Panc1 (cell line): ENCODE measurements around the gene ESYT2. TPM values are rescaled to one million over a fixed set of nuclear protein-coding genes. Genes with fewer than 3 reads are reported as not detected.

Experiments used
- ATAC-seq: fragments of 200-7000 bp; cut with Tn5 transposase; 2 replicates; pipeline ENCODE4 v1.9.1; 2020; ENCODE audit warnings: mild to moderate bottlenecking, moderate library complexity
- BruUV-seq: library from RNA; stranded (reverse); fragments of 400-500 nt; replicated peaks from 2 replicates; lab custom pipeline; 2021; lab: Mats Ljungman, UMichigan
- CTCF ChIA-PET: fragments of 300-600 bp; sonication (Branson Sonifier 250); formaldehyde crosslinking; loops from one replicate; lab custom pipeline; 2022; ENCODE audit warnings: antibody characterized with exemption; lab: Charles Lee
- POLR2A ChIA-PET: fragments of 300-600 bp; sonication (Branson Sonifier 250); formaldehyde crosslinking; loops from one replicate; lab custom pipeline; 2022; ENCODE audit warnings: antibody characterized with exemption; lab: Charles Lee
- DNase-seq: peaks from one replicate; pipeline ENCODE4 v3.0.0-alpha.2; 2010; ENCODE audit warnings: low read depth, low spot score
- H3K27ac ChIP-seq: 2 replicates; pipeline ENCODE4 v1.5.1; 2011; ENCODE audit warnings: mild to moderate bottlenecking, low read length, inconsistent platforms
- H3K27me3 ChIP-seq: fragments of 200-500 bp; sonication (Bioruptor generic); 2 replicates; pipeline ENCODE4 v1.6.0; 2014; ENCODE audit warnings: low read length, inconsistent platforms; ENCODE audit not compliant: control insufficient read depth, insufficient read depth
- H3K36me3 ChIP-seq: fragments of 200-500 bp; sonication (Bioruptor generic); 2 replicates; pipeline ENCODE4 v1.5.1; 2014; ENCODE audit warnings: inconsistent platforms, mild to moderate bottlenecking, low read length, moderate library complexity; ENCODE audit not compliant: control insufficient read depth, insufficient read depth
- H3K4me1 ChIP-seq: 2 replicates; pipeline ENCODE4 v1.5.1; 2011; ENCODE audit warnings: inconsistent platforms, mild to moderate bottlenecking, low read length, moderate library complexity; ENCODE audit not compliant: control insufficient read depth, insufficient read depth
- H3K4me3 ChIP-seq, 2 experiments: 2 replicates each; pipeline ENCODE4 v1.5.1; 2011 to 2012; ENCODE audit warnings: low read depth in 2 of 2, low read length in 2 of 2, mild to moderate bottlenecking in 2 of 2, inconsistent platforms in 1 of 2, moderate library complexity in 1 of 2
- H3K9me3 ChIP-seq: fragments of 200-500 bp; sonication (Bioruptor generic); 2 replicates; pipeline ENCODE4 v1.5.1; 2014; ENCODE audit warnings: low read depth, mild to moderate bottlenecking, inconsistent platforms, low read length, moderate library complexity; ENCODE audit not compliant: control insufficient read depth, insufficient read depth
- CTCF ChIP-seq: fragments of 450-650 bp; IDR thresholded peaks from 2 replicates; pipeline ENCODE4 v1.5.1; 2017; ENCODE audit warnings: mild to moderate bottlenecking
- POLR2AphosphoS5 ChIP-seq: IDR thresholded peaks from 2 replicates; pipeline ENCODE4 v1.6.1; 2012; ENCODE audit warnings: mild to moderate bottlenecking, low read depth, low read length, moderate library complexity
- REST ChIP-seq, 2 experiments: IDR thresholded peaks; 2 replicates each; pipeline ENCODE4 v1.6.1; 2011 to 2012; ENCODE audit warnings: low read depth in 2 of 2, control low read depth in 1 of 2, low read length in 1 of 2, mild to moderate bottlenecking in 1 of 2, moderate library complexity in 1 of 2; ENCODE audit not compliant: insufficient read depth in 1 of 2
- SIN3A ChIP-seq: IDR thresholded peaks from 2 replicates; pipeline ENCODE4 v1.6.1; 2012; ENCODE audit warnings: low read depth, mild to moderate bottlenecking, low read length, moderate library complexity, borderline replicate concordance; ENCODE audit not compliant: insufficient read depth
- TCF7L2 ChIP-seq: IDR thresholded peaks from 2 replicates; pipeline ENCODE4 v1.6.1; 2011; ENCODE audit warnings: mild to moderate bottlenecking, low read depth, low read length, inconsistent platforms
- in situ Hi-C: cut with HindIII; loops from 2 replicates; pipeline ENCODE4 v1.10.0; 2016; ENCODE audit warnings: low sequenced_read_pairs, low pct_unique_long_range_greater_than_20kb
- intact Hi-C: fragments of 100-400 bp; cut with micrococcal nuclease; formaldehyde crosslinking; loops from one replicate; pipeline ENCODE4 v1.10.0; 2022; ENCODE audit not compliant: unreplicated experiment
- total RNA-seq: library from RNA; stranded (reverse); gene quantifications from one replicate; pipeline ENCODE4 v1.2.1, GENCODE V29; 2021; ENCODE audit not compliant: unreplicated experiment

Gene ESYT2
- total RNA-seq, 1 experiment from 2014 or later = 92.7 TPM

- no peaks in the 10 kb centered on the region for H3K4me1 ChIP-seq
- H3K36me3 ChIP-seq = peaks cover 20% of the 10 kb centered on the region
- ATAC-seq (no peak), DNase-seq (no peak)
- no peak for TF ChIP-seq SIN3A
- no peak for TF ChIP-seq POLR2AphosphoS5
- TF ChIP-seq TCF7L2 = no peak
- TF ChIP-seq CTCF = no peak
- TF ChIP-seq REST (IDR thresholded peaks at IDR 0.05; ENCODE audit: insufficient read depth in 1 of 2, low read depth in 2 of 2, low read length in 1 of 2) = no peak
- CTCF ChIA-PET = no interaction called here
- H3K27ac ChIP-seq = no peak overlapping the region
- BruUV-seq = no TSS peak
- no peak overlapping the region for H3K4me3 ChIP-seq
- H3K27me3 ChIP-seq = no peaks in the 10 kb centered on the region
- in situ Hi-C loops (no loop called here), intact Hi-C loops (no loop called here)
- H3K9me3 ChIP-seq = no peaks in the 10 kb centered on the region
- POLR2A ChIA-PET = no interaction called here
These were observed 68.9 kb downstream of the ESYT2 start for GRCh38 chr7:158760445-158760764.

- DNase-seq = no peak
- Histone ChIP-seq H3K9me3 (no peaks in the 10 kb centered on the region), H3K27ac (no peak overlapping the region), H3K4me3 (no peak overlapping the region), H3K27me3 (no peaks in the 10 kb centered on the region), H3K4me1 (no peaks in the 10 kb centered on the region), H3K36me3 (peaks cover 20% of the 10 kb centered on the region)
- ChIA-PET POLR2A (no interaction called here), CTCF (no interaction called here)
- TF ChIP-seq REST (IDR thresholded peaks at IDR 0.05; ENCODE audit: insufficient read depth in 1 of 2, low read depth in 2 of 2, low read length in 1 of 2) (no peak), SIN3A (no peak), POLR2AphosphoS5 (no peak), TCF7L2 (no peak), CTCF (no peak)
- intact Hi-C loops (no loop called here), in situ Hi-C loops (no loop called here)
- no peak for ATAC-seq
- BruUV-seq = no TSS peak
These were observed 69.4 kb downstream of the ESYT2 start for GRCh38 chr7:158759749-158760444.
